BE2C (cell line): Measurements from ENCODE around the gene NLGN1.
A peak's percentile ranks its signal among the peaks of the same experiment; 100 is the strongest.

Source experiments
- DNase-seq: peaks from one replicate; pipeline ENCODE4 v3.0.0-alpha.2; 2020
- H3K27me3 ChIP-seq: fragments of 250-450 bp; sonication (Bioruptor Pico); 2 replicates; pipeline ENCODE4 v1.5.1; 2020; ENCODE audit warnings: mild to moderate bottlenecking
- H3K36me3 ChIP-seq: fragments of 250-450 bp; sonication (Bioruptor Pico); 2 replicates; pipeline ENCODE4 v1.5.1; 2020; ENCODE audit warnings: mild to moderate bottlenecking
- H3K4me1 ChIP-seq: fragments of 250-450 bp; sonication (Bioruptor Pico); 2 replicates; pipeline ENCODE4 v1.5.1; 2020
- H3K4me3 ChIP-seq: 2 replicates; pipeline ENCODE4 v1.5.1; 2011; ENCODE audit warnings: low read depth, low read length
- H3K9me3 ChIP-seq: fragments of 250-450 bp; sonication (Bioruptor Pico); 2 replicates; pipeline ENCODE4 v1.5.1; 2020
- TF ChIP-seq, protein P1 (sequence below): IDR thresholded peaks from 2 replicates; pipeline ENCODE4 v1.5.1; 2012; ENCODE audit warnings: mild to moderate bottlenecking, low read depth, low read length

NLGN1 gene

GRCh38 chr3:174242311-174243041 is 844.9 kb downstream of the NLGN1 start:
- peaks cover 4% of the 10 kb centered on the region for H3K4me1 ChIP-seq
- TF ChIP-seq, protein P1, sequence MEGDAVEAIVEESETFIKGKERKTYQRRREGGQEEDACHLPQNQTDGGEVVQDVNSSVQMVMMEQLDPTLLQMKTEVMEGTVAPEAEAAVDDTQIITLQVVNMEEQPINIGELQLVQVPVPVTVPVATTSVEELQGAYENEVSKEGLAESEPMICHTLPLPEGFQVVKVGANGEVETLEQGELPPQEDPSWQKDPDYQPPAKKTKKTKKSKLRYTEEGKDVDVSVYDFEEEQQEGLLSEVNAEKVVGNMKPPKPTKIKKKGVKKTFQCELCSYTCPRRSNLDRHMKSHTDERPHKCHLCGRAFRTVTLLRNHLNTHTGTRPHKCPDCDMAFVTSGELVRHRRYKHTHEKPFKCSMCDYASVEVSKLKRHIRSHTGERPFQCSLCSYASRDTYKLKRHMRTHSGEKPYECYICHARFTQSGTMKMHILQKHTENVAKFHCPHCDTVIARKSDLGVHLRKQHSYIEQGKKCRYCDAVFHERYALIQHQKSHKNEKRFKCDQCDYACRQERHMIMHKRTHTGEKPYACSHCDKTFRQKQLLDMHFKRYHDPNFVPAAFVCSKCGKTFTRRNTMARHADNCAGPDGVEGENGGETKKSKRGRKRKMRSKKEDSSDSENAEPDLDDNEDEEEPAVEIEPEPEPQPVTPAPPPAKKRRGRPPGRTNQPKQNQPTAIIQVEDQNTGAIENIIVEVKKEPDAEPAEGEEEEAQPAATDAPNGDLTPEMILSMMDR = no peak
- no peak for DNase-seq
- no peaks in the 10 kb centered on the region for H3K9me3 ChIP-seq
- no peak overlapping the region for H3K4me3 ChIP-seq
- H3K27me3 ChIP-seq = no peaks in the 10 kb centered on the region
- no peaks in the 10 kb centered on the region for H3K36me3 ChIP-seq

DNA sequence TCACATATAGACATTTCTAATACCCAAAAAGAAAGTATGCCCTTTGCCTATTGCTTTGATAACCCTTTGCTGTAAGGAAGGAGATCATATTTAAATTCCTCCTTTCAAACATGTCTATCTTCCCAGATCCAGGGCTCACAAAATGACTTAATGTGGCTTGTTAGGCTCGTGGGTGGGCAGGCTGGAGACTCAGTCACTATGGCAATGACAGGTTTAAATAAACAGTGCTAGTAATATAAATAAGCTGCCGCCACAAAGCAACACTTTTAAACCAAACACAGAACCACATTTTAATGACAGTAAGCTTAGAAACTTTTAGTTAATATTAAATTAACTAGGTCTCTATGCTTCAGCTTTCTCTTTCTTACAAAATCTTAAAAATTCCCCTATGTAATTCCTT is 845.6 kb downstream of the NLGN1 start:
- no peak for DNase-seq
- TF ChIP-seq, protein P1 = no peak

GRCh38 chr3:174247687-174248152 is 850.2 kb downstream of the NLGN1 start:
- H3K4me1 ChIP-seq = peaks cover 4% of the 10 kb centered on the region
- TF ChIP-seq, protein P1 = no peak
- peak; percentile 56 for DNase-seq
- peaks cover 9% of the 10 kb centered on the region for H3K27me3 ChIP-seq
- H3K36me3 ChIP-seq = no peaks in the 10 kb centered on the region
- H3K9me3 ChIP-seq = no peaks in the 10 kb centered on the region
- H3K4me3 ChIP-seq = no peak overlapping the region

More for the DNA sequence above, 845.6 kb downstream of the NLGN1 start:
- H3K27me3 ChIP-seq = no peaks in the 10 kb centered on the region
- no peaks in the 10 kb centered on the region for H3K36me3 ChIP-seq
- peaks cover 4% of the 10 kb centered on the region for H3K4me1 ChIP-seq
- no peaks in the 10 kb centered on the region for H3K9me3 ChIP-seq
- no peak overlapping the region for H3K4me3 ChIP-seq

GRCh38 chr3:174251681-174252080 is 854.1 kb downstream of the NLGN1 start:
- Histone ChIP-seq H3K9me3 (no peaks in the 10 kb centered on the region), H3K27me3 (peaks cover 9% of the 10 kb centered on the region), H3K36me3 (no peaks in the 10 kb centered on the region), H3K4me3 (no peak overlapping the region), H3K4me1 (peaks cover 4% of the 10 kb centered on the region)
- TF ChIP-seq, protein P1 = no peak
- DNase-seq = no peak

GRCh38 chr3:174253196-174253823 is 855.8 kb downstream of the NLGN1 start:
- no peak for DNase-seq
- no peaks in the 10 kb centered on the region for H3K4me1 ChIP-seq
- TF ChIP-seq, protein P1 = no peak
- no peaks in the 10 kb centered on the region for H3K36me3 ChIP-seq
- H3K27me3 ChIP-seq = peaks cover 9% of the 10 kb centered on the region
- H3K9me3 ChIP-seq = no peaks in the 10 kb centered on the region
- no peak overlapping the region for H3K4me3 ChIP-seq

- DNase-seq = no peak
- no peaks in the 10 kb centered on the region for H3K4me1 ChIP-seq
- no peaks in the 10 kb centered on the region for H3K36me3 ChIP-seq
- no peaks in the 10 kb centered on the region for H3K9me3 ChIP-seq
- no peak overlapping the region for H3K4me3 ChIP-seq
- peaks cover 9% of the 10 kb centered on the region for H3K27me3 ChIP-seq
- TF ChIP-seq, protein P1 = no peak
Observed at GRCh38 chr3:174253940-174254339, 856.4 kb downstream of the NLGN1 start.
